Left forelimb (tissue), 1 donor: ENCODE results near the gene PRAMEF1.
"Not testable (repeated sequence)": the region's sequence is repeated elsewhere in the genome, so short reads cannot be mapped to it uniquely, and the experiment has no call there.

ENCODE experiments used
- DNase-seq: peaks from one replicate; pipeline ENCODE4 v3.0.0-alpha.2; 2018; ENCODE audit warnings: low spot score

The PRAMEF1 gene

GRCh38 chr1:12791097-12791496 is at the start of gene PRAMEF1:
Gene PRAMEF1, plus strand, starts transcription at chr1:12791397. Its CDS starts 1,831 bp downstream, at chr1:12793228.
- DNase-seq, result not testable (repeated sequence)

DNA sequence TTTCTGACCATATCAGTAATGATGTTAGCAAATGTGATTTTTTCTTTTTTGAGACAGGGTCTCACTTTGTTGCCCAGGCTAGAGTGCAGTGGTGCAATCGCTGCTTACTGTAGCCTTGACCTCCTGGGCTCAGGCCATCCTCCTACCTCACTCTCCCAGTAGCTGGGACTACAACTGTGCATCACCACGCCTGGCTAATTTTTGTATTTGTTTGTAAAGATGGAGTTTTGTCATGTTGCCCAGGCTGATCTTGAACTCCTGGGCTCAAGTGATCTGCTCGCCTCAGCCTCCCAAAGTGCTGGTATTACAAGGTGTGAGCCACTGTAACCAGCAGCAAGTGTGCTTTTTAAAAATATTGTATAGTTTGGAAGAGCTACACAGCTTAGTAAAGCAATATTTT is 49.3 kb upstream of the PRAMEF1 start:
- DNase-seq, result no peak

GRCh38 chr1:12745126-12745991 is 45.8 kb upstream of the PRAMEF1 start:
- no peak for DNase-seq

GRCh38 chr1:12745992-12746323 is 45.2 kb upstream of the PRAMEF1 start, which contains the start of gene CFAP107:
Gene CFAP107, plus strand, starts transcription at chr1:12746200. Its CDS starts 231 bp downstream, at chr1:12746431.
- no peak for DNase-seq

DNA sequence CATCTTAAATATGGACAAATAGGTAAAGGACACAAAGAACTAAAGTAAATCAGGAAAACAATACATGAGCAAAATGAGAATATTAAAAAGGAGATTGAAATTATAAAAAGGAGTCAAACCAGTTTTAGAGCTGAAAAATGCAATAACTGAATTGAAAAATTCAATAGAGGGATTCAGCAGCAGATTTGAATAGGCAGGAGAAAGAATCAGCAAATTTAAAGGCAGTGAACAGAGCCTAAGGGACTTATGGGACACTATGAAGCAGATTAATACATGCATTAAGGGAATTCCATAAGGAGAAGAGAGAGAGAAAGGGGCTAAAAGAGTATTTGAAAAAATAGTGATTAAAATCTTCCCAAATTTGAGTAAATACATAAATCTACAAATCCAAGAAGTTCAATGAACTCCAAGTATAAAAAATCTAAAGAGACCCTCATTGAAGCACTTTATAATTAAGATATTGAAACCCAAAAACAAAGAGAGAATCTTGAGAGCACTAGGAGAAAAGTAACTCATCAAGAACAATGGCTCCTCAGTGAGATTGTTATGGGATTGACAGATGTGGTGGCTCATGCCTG is 42.3 kb upstream of the PRAMEF1 start:
- no peak for DNase-seq

- no peak for DNase-seq
Observed at GRCh38 chr1:12754738-12755137, 36.5 kb upstream of the PRAMEF1 start.

GRCh38 chr1:12756273-12756672 is 34.9 kb upstream of the PRAMEF1 start:
- no peak for DNase-seq

- no peak for DNase-seq
Observed at GRCh38 chr1:12756768-12757413, 34.3 kb upstream of the PRAMEF1 start.

- DNase-seq, result no peak
Observed at GRCh38 chr1:12757836-12758235, 33.4 kb upstream of the PRAMEF1 start.

DNA sequence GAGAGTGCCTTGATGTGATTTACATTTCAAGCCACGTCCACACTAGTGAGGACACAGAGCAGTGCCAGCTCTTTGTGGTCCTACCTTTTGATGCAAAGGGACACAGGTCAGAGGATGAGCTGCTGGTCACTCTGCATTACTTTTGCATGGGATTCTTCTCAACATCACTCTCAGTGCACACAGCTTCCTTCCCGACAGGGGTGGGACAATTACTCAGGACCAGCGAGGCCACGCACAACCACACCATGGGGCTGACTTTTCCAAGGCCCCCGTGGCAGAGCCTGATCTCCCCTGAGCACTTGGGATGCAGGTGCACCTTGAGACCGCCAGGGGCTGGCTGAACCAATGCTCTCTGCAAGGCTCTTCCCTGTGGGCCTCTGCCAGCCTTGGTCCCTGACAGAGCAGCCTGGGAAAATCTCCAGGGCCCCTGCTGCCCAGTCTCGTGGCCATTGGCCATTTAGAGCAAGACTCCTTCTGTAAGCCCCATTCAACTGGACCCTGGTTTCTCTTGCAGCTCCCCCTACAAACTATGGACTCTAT is 30.9 kb upstream of the PRAMEF1 start:
- no peak for DNase-seq

GRCh38 chr1:12761781-12762180 is 29.4 kb upstream of the PRAMEF1 start:
- no peak for DNase-seq

DNA sequence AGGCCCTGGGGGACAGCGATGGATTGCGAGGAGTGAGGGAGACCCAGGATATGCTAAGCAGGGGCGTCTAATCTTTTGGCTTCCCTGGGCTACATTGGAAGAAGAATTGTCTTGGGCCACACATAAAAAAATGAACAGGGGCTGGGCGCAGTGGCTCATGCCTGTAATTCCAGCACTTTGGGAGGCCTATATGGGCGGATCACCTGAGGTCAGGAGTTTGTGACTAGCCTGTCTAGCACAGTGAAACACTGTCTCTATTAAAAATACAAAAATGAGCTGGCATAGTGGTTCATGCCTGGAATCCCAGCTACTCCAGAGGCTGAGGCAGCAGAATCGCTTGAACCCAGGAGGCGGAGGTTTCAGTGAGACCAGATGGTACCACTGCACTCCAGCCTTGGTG is 28.4 kb upstream of the PRAMEF1 start:
- DNase-seq, result no peak

GRCh38 chr1:12763479-12763878 is 27.7 kb upstream of the PRAMEF1 start:
- DNase-seq, result no peak

DNA sequence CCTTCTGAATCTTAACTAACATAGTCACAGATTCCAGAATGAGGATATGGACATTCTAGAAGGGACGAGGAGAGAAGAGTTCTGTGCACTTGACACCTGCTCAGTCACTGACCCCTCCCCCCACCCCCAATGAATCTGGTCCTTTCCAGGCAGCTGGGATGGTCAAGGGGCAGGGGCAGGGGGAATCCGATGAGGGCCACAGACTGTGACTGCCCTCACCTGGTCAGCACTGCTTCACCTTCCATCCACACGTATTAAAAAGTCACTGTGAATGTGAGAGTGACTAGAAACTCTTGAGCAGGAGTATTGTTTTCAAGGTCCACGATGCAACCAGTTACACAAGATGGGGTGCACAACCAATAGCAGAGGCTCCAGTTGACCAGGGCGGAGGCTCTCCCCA is 27.2 kb upstream of the PRAMEF1 start:
- DNase-seq, result no peak

GRCh38 chr1:12769031-12769430 is 22.2 kb upstream of the PRAMEF1 start:
- DNase-seq, result no peak

GRCh38 chr1:12769976-12770505 is 21.2 kb upstream of the PRAMEF1 start:
- no peak for DNase-seq

DNA sequence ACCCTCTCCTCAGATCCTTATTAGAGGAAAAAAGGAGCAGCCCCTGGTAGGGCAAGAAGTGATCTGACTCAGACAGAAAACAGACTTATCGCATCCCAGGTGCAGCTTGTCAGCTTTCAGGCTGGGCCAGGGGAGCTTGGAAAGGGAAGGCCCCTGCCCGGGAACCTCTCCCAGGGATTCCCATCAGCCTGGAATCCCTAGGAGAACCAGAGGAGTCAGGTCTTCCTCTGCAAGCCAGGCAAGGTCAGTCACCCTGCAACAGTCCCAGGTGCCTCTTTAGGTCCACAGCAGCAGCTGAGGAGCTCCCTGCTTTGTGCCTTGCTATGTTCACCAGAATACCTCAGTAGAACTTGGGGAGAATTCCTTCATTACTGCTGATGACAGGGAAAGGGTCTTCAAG is 20.6 kb upstream of the PRAMEF1 start:
- DNase-seq, result no peak

GRCh38 chr1:12771186-12771585 is 20.0 kb upstream of the PRAMEF1 start:
- no peak for DNase-seq

GRCh38 chr1:12772520-12772919 is 18.7 kb upstream of the PRAMEF1 start:
- DNase-seq, result no peak

DNA sequence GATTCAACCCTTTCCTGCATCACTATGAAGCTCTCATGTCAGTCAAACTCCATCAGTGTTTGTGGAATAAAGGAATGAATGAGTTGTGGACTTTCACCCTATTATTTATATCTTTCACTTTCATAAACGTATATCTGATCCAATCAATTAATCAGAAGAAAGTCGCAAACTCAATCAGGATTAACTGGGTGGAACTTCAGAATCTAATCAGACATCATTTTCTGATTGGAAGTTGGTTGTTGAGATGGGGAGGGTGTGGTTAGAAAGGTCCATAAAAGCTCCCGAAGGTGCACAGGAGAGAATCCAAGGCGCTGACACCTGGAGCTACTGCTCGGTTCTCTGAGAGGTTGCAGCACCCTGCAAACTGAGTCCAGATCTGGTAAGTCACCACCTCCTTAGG is 17.8 kb upstream of the PRAMEF1 start, which contains the start of gene PRAMEF12:
Gene PRAMEF12, plus strand, starts transcription at position 301 of the 400 bp plus-strand sequence. CDS start 1,130 bp downstream, outside the sequence.
- DNase-seq, result no peak

DNA sequence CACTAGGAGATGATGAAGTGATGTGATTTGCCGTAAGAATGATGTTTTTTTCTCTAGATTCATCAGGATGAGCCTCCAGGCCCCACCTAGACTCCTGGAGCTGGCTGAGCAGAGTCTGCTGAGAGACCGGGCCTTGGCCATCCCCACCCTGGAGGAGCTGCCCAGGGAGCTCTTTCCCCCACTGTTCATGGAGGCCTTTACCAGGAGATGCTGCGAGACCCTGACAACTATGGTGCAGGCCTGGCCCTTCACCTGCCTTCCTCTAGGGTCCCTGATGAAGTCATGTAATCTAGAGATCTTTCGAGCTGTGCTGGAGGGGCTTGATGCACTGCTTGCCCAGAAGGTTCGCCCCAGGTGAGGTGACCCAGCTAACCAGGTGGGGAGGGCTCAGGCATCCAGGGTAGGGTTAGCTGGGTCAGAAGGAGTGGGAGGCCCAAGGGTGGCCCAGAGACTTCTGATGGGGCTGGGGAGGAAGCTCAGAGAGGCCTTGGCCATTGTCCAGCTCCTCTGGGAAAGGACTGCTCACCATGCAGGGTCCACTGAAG is 16.3 kb upstream of the PRAMEF1 start:
- no peak for DNase-seq

- DNase-seq, result no peak
Observed at GRCh38 chr1:12775443-12775842, 15.8 kb upstream of the PRAMEF1 start.
